ENCODE data around the gene HSPA12B. TPM values are rescaled to one million over a fixed set of nuclear protein-coding genes. Genes with fewer than 3 reads are reported as not detected.

Gene HSPA12B
- total RNA-seq, 1 experiment from 2014 or later = 0.21 TPM

GRCh38 chr20:3696200-3696599 is 36.3 kb upstream of the HSPA12B start:
- CTCF ChIA-PET = interaction anchor here (0.7 to 1.8 kb wide), 2 partner anchors 11 to 32 kb away, joined by 3 to 7 read pairs; no protein-coding TSS in a partner anchor
- DNase-seq (ENCODE audit: low read depth, low spot score) = no peak
- Histone ChIP-seq H3K27ac (ENCODE audit: low read length) (no peak overlapping the region), H3K4me1 (ENCODE audit: control insufficient read depth, insufficient read depth, low read length) (no peaks in the 10 kb centered on the region), H3K4me3 (ENCODE audit: low read depth in 2 of 2, low read length in 2 of 2) (no peak overlapping the region), H3K9me3 (ENCODE audit: control insufficient read depth, insufficient read depth, low read depth, low read length) (no peaks in the 10 kb centered on the region), H3K27me3 (ENCODE audit: control insufficient read depth, insufficient read depth, low read length) (no peaks in the 10 kb centered on the region), H3K36me3 (ENCODE audit: control insufficient read depth, insufficient read depth, low read length) (no peaks in the 10 kb centered on the region)
- intact Hi-C loops (cut with micrococcal nuclease; ENCODE audit: unreplicated experiment) = no loop called here
- in situ Hi-C loops (cut with HindIII; ENCODE audit: low pct_unique_long_range_greater_than_20kb, low sequenced_read_pairs) = no loop called here
- ATAC-seq = no peak
- TF ChIP-seq REST (IDR thresholded peaks at IDR 0.05; ENCODE audit: insufficient read depth in 1 of 2, low read depth in 2 of 2, low read length in 1 of 2) = no peak
- BruUV-seq (replicated peaks) = no TSS peak
- POLR2A ChIA-PET = no interaction called here

GRCh38 chr20:3696745-3697587 is 35.5 kb upstream of the HSPA12B start:
- Histone ChIP-seq H3K9me3 (ENCODE audit: control insufficient read depth, insufficient read depth, low read depth, low read length) (no peaks in the 10 kb centered on the region), H3K36me3 (ENCODE audit: control insufficient read depth, insufficient read depth, low read length) (no peaks in the 10 kb centered on the region), H3K4me1 (ENCODE audit: control insufficient read depth, insufficient read depth, low read length) (no peaks in the 10 kb centered on the region), H3K27me3 (ENCODE audit: control insufficient read depth, insufficient read depth, low read length) (no peaks in the 10 kb centered on the region), H3K4me3 (ENCODE audit: low read depth in 2 of 2, low read length in 2 of 2) (no peak overlapping the region), H3K27ac (ENCODE audit: low read length) (no peak overlapping the region)
- intact Hi-C loops (cut with micrococcal nuclease; ENCODE audit: unreplicated experiment) = no loop called here
- BruUV-seq (replicated peaks) = no TSS peak
- no peak for ATAC-seq
- ChIA-PET CTCF (interaction anchor here (0.6 to 1.8 kb wide), 4 partner anchors 9 to 236 kb away, joined by 3 to 9 read pairs (median 8); no protein-coding TSS in a partner anchor), POLR2A (no interaction called here)
- in situ Hi-C loops (cut with HindIII; ENCODE audit: low pct_unique_long_range_greater_than_20kb, low sequenced_read_pairs) = no loop called here
- DNase-seq (ENCODE audit: low read depth, low spot score) = no peak
- TF ChIP-seq TCF7L2 (IDR thresholded peaks at IDR 0.05; ENCODE audit: low read depth, low read length) (no peak), REST (IDR thresholded peaks at IDR 0.05; ENCODE audit: insufficient read depth in 1 of 2, low read depth in 2 of 2, low read length in 1 of 2) (no peak), CTCF (IDR thresholded peaks at IDR 0.05) (no peak), POLR2AphosphoS5 (IDR thresholded peaks at IDR 0.05; ENCODE audit: low read depth, low read length) (no peak), SIN3A (IDR thresholded peaks at IDR 0.05; ENCODE audit: borderline replicate concordance, insufficient read depth, low read depth, low read length) (no peak)
